GM12873 (cell line): ENCODE results near the gene MYO10.

Source experiments
- TF ChIP-seq, protein P1 (sequence below): IDR thresholded peaks from 2 replicates; pipeline ENCODE4 v1.5.1; 2012; ENCODE audit warnings: low read depth, mild to moderate bottlenecking, moderate library complexity, low read length, control low read depth; ENCODE audit not compliant: insufficient read depth; ENCODE audit errors: missing control alignments

Gene MYO10

GRCh38 chr5:16913187-16914107, 22.6 kb downstream of the MYO10 start:
- TF ChIP-seq, protein P1, sequence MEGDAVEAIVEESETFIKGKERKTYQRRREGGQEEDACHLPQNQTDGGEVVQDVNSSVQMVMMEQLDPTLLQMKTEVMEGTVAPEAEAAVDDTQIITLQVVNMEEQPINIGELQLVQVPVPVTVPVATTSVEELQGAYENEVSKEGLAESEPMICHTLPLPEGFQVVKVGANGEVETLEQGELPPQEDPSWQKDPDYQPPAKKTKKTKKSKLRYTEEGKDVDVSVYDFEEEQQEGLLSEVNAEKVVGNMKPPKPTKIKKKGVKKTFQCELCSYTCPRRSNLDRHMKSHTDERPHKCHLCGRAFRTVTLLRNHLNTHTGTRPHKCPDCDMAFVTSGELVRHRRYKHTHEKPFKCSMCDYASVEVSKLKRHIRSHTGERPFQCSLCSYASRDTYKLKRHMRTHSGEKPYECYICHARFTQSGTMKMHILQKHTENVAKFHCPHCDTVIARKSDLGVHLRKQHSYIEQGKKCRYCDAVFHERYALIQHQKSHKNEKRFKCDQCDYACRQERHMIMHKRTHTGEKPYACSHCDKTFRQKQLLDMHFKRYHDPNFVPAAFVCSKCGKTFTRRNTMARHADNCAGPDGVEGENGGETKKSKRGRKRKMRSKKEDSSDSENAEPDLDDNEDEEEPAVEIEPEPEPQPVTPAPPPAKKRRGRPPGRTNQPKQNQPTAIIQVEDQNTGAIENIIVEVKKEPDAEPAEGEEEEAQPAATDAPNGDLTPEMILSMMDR, result no peak

- TF ChIP-seq, protein P1, result no peak
Measured at GRCh38 chr5:16912080-16912479, 24.0 kb downstream of the MYO10 start.

DNA sequence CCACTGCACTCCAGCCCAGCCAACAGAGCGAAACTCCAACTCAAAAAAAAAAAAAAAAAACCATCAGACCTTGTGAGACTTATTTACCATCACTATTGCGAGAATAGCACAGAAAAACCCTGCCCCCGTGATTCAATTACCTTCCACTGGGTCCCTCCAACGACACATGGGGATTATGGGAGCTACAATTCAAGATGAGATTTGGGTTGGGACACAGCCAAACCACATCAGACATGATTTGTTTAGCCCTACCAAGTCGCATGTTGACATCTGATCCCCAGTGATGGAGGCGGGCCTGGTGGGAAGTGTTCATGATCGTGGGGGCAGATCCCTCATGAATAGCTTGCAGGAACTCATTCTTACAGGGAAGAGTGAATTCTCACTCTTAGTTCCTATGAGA, 26.6 kb downstream of the MYO10 start:
- TF ChIP-seq, protein P1, result no peak

- TF ChIP-seq, protein P1, result no peak
Measured at GRCh38 chr5:16907270-16907669, 28.8 kb downstream of the MYO10 start.

- TF ChIP-seq, protein P1, result no peak
Measured at GRCh38 chr5:16906255-16906654, 29.8 kb downstream of the MYO10 start.

DNA sequence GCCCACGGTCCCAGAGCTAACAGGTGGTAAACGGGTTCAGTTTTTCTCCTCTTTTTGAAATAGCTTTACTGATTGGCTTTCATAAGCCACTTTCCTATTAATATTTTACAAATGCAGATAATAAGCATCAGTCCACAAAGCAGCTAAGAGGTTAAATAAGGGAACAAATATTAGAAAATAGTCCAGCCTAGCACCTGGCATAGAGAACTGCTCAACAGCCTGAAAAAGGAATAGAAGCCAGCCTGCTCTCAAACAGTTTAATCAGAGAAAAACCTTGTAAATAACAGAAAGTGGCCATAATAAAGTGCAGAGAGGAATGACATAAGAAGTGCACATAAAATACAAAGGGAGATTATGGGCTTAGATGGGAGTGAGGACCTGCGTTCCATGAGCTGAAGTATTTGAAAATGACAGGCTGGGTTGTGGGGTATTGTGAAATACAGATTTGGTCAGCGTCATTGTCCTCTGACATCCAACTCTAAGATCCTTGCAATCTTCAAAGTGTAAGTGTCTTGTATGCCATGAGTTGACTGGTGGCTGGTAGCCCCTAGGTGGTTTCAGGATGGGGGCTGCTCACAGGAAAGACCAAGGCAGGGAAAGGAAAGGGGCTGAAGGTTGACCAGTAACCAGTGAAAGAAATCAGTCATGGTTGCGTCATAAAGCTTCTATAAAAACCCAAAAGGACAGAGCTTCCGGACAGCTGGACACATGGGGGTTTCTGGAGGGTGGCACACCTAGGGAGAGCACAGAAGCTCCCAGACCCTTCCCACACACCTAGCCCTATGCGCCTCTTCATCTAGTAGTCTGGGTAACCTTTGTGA, 32.4 kb downstream of the MYO10 start:
- TF ChIP-seq, protein P1, result no peak

- TF ChIP-seq, protein P1, result no peak
Measured at GRCh38 chr5:16902846-16903245, 33.2 kb downstream of the MYO10 start.
